K562 (cell line): Measurements from ENCODE around the gene FANCC. TPM values are rescaled to one million over a fixed set of nuclear protein-coding genes. Genes with fewer than 3 reads are reported as not detected.

ENCODE experiments used
- ATAC-seq: fragments of 200-7000 bp; cut with Tn5 transposase; 3 replicates; pipeline ENCODE4 v1.9.1; 2020; ENCODE audit warnings: moderate library complexity
- BruUV-seq: library from RNA; stranded (reverse); fragments of 400-500 nt; replicated peaks from 2 replicates; lab custom pipeline; 2021; lab: Mats Ljungman, UMichigan
- CTCF ChIA-PET: fragments of 300-600 bp; formaldehyde crosslinking; extraction: SDS; loops from one replicate; lab custom pipeline; 2021; ENCODE audit warnings: low intra/inter-chr PET ratio; lab: Yijun Ruan, JAX
- POLR2A ChIA-PET: fragments of 300-600, 350-650 bp; sonication (Branson Sonifier 250); formaldehyde crosslinking; extraction: SDS; loops from one replicate; lab custom pipeline; 2021; ENCODE audit warnings: antibody characterized with exemption, inconsistent platforms; lab: Yijun Ruan, JAX
- DNase-seq, 4 experiments: peaks; one replicate each; pipeline versions ENCODE4 v3.0.0 to v3.0.0-alpha.2; 2011 to 2018; ENCODE audit warnings: low spot score in 3 of 4, mixed read lengths in 3 of 4; ENCODE audit errors: extremely low read depth in 1 of 4
- FAIRE-seq: peaks from 2 replicates; lab custom pipeline; 2011; peaks lifted over from hg19 to GRCh38; lab: Jason Lieb, UNC
- H2AFZ ChIP-seq: 2 replicates; pipeline ENCODE4 v1.6.0; 2011; ENCODE audit warnings: low read depth, low read length, control low read depth, inconsistent platforms
- H3K27ac ChIP-seq: fragments of 200-600 bp; 3 replicates; pipeline ENCODE4 v1.8.0; 2011; ENCODE audit warnings: low read depth, mild to moderate bottlenecking, control low read depth, inconsistent platforms, low read length, moderate library complexity, mixed read lengths; ENCODE audit errors: extremely low read depth
- H3K27me3 ChIP-seq, 2 experiments: fragments of 300-600 bp in 1 of 2; 2 replicates in 1 of 2; 3 replicates in 1 of 2; pipeline versions ENCODE4 v1.6.0 to v1.8.0; 2011; ENCODE audit warnings: inconsistent platforms in 2 of 2, low read length in 2 of 2, mild to moderate bottlenecking in 1 of 2, mixed read lengths in 1 of 2, moderate library complexity in 1 of 2; ENCODE audit not compliant: control insufficient read depth in 2 of 2, insufficient read depth in 2 of 2
- H3K36me3 ChIP-seq: fragments of 300-600 bp; 3 replicates; pipeline ENCODE4 v1.8.0; 2011; ENCODE audit warnings: mild to moderate bottlenecking, low read length, inconsistent platforms; ENCODE audit not compliant: control insufficient read depth, insufficient read depth
- H3K4me1 ChIP-seq, 2 experiments: fragments of 200-600 bp in 1 of 2; replicated peaks in 1 of 2; 2 replicates in 1 of 2; 3 replicates in 1 of 2; pipeline versions ENCODE4 v1.5.1 to v1.8.0; 2011; ENCODE audit warnings: inconsistent platforms in 2 of 2, low read length in 2 of 2, mild to moderate bottlenecking in 1 of 2, mixed read lengths in 1 of 2, moderate library complexity in 1 of 2; ENCODE audit not compliant: control insufficient read depth in 2 of 2, insufficient read depth in 2 of 2
- H3K4me2 ChIP-seq: 2 replicates; pipeline ENCODE4 v1.6.1; 2011; ENCODE audit warnings: low read length, control low read depth, inconsistent platforms, mixed read lengths; ENCODE audit not compliant: insufficient read depth
- H3K4me3 ChIP-seq: fragments of 200-600 bp; sonication (generic), shearing (Covaris generic); 2 replicates; pipeline ENCODE4 v1.5.1; 2016; ENCODE audit warnings: control low read depth, inconsistent platforms
- H3K79me2 ChIP-seq: fragments of 200-600 bp; 3 replicates; pipeline ENCODE4 v1.8.0; 2011; ENCODE audit warnings: low read length, inconsistent platforms; ENCODE audit not compliant: control insufficient read depth, insufficient read depth
- H3K9ac ChIP-seq, 2 experiments: 2 replicates each; pipeline versions ENCODE4 v1.6.0 to v1.6.1; 2011; ENCODE audit warnings: low read depth in 2 of 2, low read length in 2 of 2, control low read depth in 1 of 2, inconsistent platforms in 1 of 2, mild to moderate bottlenecking in 1 of 2, mixed read lengths in 1 of 2; ENCODE audit not compliant: insufficient read depth in 1 of 2
- H3K9me1 ChIP-seq: one replicate; pipeline ENCODE4 v1.6.0; 2011; ENCODE audit warnings: inconsistent platforms, mild to moderate bottlenecking, low read length, moderate library complexity; ENCODE audit not compliant: control insufficient read depth, insufficient read depth
- H3K9me3 ChIP-seq: replicated peaks from 2 replicates; pipeline ENCODE4 v1.5.1; 2011; ENCODE audit warnings: low read depth, low read length, inconsistent platforms; ENCODE audit not compliant: control insufficient read depth, insufficient read depth
- H4K20me1 ChIP-seq: replicated peaks from 2 replicates; pipeline ENCODE4 v1.6.1; 2011; ENCODE audit warnings: low read length, inconsistent platforms, mixed read lengths; ENCODE audit not compliant: control insufficient read depth, insufficient read depth
- HNRNPLL ChIP-seq: fragments of 200-400 bp; formaldehyde crosslinking; IDR thresholded peaks from 2 replicates; pipeline ENCODE4 v1.6.1; 2017; ENCODE audit warnings: low read length, low read depth, mild to moderate bottlenecking; ENCODE audit not compliant: poor library complexity, severe bottlenecking
- NCOA6 ChIP-seq: fragments of 450-650 bp; IDR thresholded peaks from 2 replicates; pipeline ENCODE4 v1.6.1; 2017; ENCODE audit warnings: mild to moderate bottlenecking
- RBFOX2 ChIP-seq: fragments of 200-400 bp; formaldehyde crosslinking; IDR thresholded peaks from 2 replicates; pipeline ENCODE4 v1.6.1; 2017; ENCODE audit warnings: low read depth, mild to moderate bottlenecking, low read length, moderate library complexity
- XRCC3 ChIP-seq: fragments of 450-650 bp; IDR thresholded peaks from 2 replicates; pipeline ENCODE4 v1.6.1; 2017; ENCODE audit warnings: mild to moderate bottlenecking, moderate library complexity
- ZFP36 ChIP-seq: fragments of 150-350 bp; IDR thresholded peaks from 2 replicates; pipeline ENCODE4 v1.6.1; 2018; ENCODE audit warnings: low read length, low read depth; ENCODE audit not compliant: partially characterized antibody
- WGBS: fragments of 100-300 bp; shearing (Covaris generic); methylation state at CpG from one replicate; pipeline ENCODE4 v1.1.6; 2016; ENCODE audit warnings: low coverage, mixed read lengths; ENCODE audit not compliant: insufficient coverage; ENCODE audit errors: missing lambda C conversion rate; 5-methylcytosine and 5-hydroxymethylcytosine counted together
- in situ Hi-C: fragments of 300-500 bp; cut with MboI; formaldehyde crosslinking; loops from 4 replicates; pipeline ENCODE4 v1.15.0; 2018; ENCODE audit warnings: inconsistent platforms, mixed read lengths
- intact Hi-C: fragments of 100-400 bp; cut with micrococcal nuclease; formaldehyde crosslinking; loops from 2 replicates; pipeline ENCODE4 v1.14.2; 2022
- polyA plus RNA-seq, 8 experiments: library from polyadenylated mRNA; depleted of rRNA in 4 of 8; stranded (reverse) in 5 of 8; unstranded in 3 of 8; fragments of >200 nt; fragmentation: Nextera tagmentation in 2 of 8; fragmentation: Illumina TruSeq in 1 of 8; extraction: Ambion mirVana in 2 of 8; extraction: Trizol in 1 of 8; gene quantifications; 2 replicates each; pipeline versions ENCODE4 v1.2.1 to v1.2.3, GENCODE V29; 2011 to 2014; ENCODE audit warnings: inconsistent platforms in 1 of 8, missing spikeins in 1 of 8
- total RNA-seq, 7 experiments: library from RNA; depleted of rRNA in 6 of 7; stranded (reverse); fragments of >200 nt in 6 of 7; fragmentation: Illumina TruSeq in 2 of 7; extraction: Trizol in 2 of 7; gene quantifications; 2 replicates each; pipeline versions ENCODE4 v1.2.1 to v1.2.3, GENCODE V29; 2011 to 2021; ENCODE audit warnings: low replicate concordance in 1 of 7
- TF ChIP-seq, protein P1 (sequence below), 2 experiments: fragments of 450-650 bp in 1 of 2; sonication (generic) in 1 of 2; formaldehyde crosslinking in 1 of 2; IDR thresholded peaks in 1 of 2; conservative IDR thresholded peaks in 1 of 2; 2 replicates each; pipeline versions ENCODE4 v1.6.1 to v1.8.1; 2016 to 2023; ENCODE audit warnings: mild to moderate bottlenecking in 2 of 2, moderate library complexity in 2 of 2, inconsistent platforms in 1 of 2, missing genetic modification reagents in 1 of 2
- TF ChIP-seq, protein P2 (sequence below), 2 experiments: fragments of 450-650 bp; IDR thresholded peaks; 2 replicates each; pipeline ENCODE4 v1.6.1; 2016; ENCODE audit warnings: mild to moderate bottlenecking in 2 of 2, borderline replicate concordance in 1 of 2, low read depth in 1 of 2, moderate library complexity in 1 of 2

The FANCC gene
- total and polyA plus RNA-seq, 9 of the 15 experiments (the other 6 are each of a cell fraction or from before 2014, with no cell fraction given): 4.6 to 18.4 (median 14.2) TPM

GRCh38 chr9:95133325-95133705, 184.2 kb downstream of the FANCC start:
- Histone ChIP-seq H3K27ac (no peak overlapping the region), H3K4me1 (no peaks in the 10 kb centered on the region), H4K20me1 (no peaks in the 10 kb centered on the region)
- TF ChIP-seq, protein P1, sequence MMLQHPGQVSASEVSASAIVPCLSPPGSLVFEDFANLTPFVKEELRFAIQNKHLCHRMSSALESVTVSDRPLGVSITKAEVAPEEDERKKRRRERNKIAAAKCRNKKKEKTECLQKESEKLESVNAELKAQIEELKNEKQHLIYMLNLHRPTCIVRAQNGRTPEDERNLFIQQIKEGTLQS (IDR thresholded peaks at IDR 0.05): no peak
- TF ChIP-seq, protein P1 (CRISPR knock-in tag; conservative IDR thresholded peaks at IDR 0.05): no peak
- TF ChIP-seq RBFOX2 (no peak), ZFP36 (no peak), HNRNPLL (no peak), XRCC3 (no peak), NCOA6 (no peak)
- TF ChIP-seq, protein P2, sequence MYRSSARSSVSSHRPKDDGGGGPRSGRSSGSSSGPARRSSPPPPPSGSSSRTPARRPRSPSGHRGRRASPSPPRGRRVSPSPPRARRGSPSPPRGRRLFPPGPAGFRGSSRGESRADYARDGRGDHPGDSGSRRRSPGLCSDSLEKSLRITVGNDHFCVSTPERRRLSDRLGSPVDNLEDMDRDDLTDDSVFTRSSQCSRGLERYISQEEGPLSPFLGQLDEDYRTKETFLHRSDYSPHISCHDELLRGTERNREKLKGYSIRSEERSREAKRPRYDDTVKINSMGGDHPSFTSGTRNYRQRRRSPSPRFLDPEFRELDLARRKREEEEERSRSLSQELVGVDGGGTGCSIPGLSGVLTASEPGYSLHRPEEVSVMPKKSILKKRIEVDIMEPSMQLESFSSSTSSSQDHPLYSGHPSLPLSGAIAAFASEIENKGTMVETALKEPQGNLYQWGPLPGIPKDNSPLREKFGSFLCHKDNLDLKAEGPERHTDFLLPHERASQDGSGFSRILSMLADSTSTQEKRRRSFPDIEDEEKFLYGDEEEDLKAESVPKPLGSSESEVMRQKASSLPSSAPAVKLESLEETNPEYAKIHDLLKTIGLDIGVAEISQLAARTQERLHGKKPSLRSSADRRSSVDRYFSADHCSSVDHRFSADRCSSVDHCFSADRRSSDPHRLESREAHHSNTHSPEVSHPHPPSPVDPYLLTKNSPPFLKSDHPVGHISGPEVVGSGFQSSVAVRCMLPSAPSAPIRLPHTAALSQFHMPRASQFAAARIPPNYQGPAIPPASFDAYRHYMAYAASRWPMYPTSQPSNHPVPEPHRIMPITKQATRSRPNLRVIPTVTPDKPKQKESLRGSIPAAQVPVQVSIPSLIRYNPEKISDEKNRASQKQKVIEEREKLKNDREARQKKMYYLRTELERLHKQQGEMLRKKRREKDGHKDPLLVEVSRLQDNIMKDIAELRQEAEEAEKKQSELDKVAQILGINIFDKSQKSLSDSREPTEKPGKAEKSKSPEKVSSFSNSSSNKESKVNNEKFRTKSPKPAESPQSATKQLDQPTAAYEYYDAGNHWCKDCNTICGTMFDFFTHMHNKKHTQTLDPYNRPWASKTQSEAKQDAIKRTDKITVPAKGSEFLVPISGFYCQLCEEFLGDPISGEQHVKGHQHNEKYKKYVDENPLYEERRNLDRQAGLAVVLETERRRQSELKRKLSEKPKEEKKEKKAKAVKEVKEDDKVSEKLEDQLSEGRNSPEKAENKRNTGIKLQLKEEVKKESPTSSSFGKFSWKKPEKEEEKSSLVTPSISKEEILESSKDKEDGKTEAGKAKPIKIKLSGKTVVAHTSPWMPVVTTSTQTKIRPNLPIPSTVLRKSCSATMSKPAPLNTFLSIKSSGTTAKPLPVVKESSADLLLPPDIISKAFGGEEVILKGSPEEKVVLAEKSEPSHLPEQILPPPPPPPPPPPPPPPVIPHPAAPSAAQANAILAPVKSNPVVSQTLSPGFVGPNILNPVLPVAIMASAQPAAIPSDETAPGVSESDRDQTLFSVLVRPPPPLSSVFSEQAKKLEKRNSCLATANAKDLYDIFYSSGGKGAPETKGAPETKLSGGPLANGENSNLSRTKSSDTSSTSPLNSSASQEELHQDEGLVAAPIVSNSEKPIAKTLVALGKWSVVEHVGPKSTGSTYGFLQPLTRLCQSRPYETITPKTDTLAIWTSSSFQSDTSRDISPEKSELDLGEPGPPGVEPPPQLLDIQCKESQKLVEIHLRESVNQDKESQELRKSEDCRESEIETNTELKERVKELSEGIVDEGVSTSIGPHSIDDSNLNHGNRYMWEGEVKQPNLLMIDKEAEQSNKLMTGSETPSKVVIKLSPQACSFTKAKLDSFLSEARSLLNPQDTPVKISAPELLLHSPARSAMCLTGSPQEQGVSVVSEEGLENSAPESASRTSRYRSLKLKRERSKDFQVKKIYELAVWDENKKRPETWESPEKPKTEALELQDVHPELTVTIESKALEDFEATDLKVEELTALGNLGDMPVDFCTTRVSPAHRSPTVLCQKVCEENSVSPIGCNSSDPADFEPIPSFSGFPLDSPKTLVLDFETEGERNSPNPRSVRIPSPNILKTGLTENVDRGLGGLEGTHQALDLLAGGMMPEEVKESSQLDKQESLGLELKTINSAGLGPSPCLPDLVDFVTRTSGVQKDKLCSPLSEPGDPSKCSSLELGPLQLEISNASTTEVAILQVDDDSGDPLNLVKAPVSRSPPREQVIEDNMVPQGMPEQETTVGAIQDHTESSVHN (IDR thresholded peaks at IDR 0.05; ENCODE audit: borderline replicate concordance in 1 of 2, low read depth in 1 of 2): no peak
- TF ChIP-seq, all 486 proteins: peak for 0
- DNase-seq: no peak
- Histone ChIP-seq H3K27me3 (no peaks in the 10 kb centered on the region), H3K36me3 (no peaks in the 10 kb centered on the region), H2AFZ (no peak overlapping the region), H3K79me2 (no peaks in the 10 kb centered on the region), H3K9me3 (no peaks in the 10 kb centered on the region), H3K4me2 (no peak overlapping the region), H3K9me1 (no peaks in the 10 kb centered on the region), H3K9ac (no peak overlapping the region), H3K4me3 (no peak overlapping the region)
- in situ Hi-C loops: no loop called here
- POLR2A ChIA-PET: no interaction called here
- CTCF ChIA-PET: no interaction called here
- 80% methylated on average over 4 of the region's 4 CpGs for WGBS
- ATAC-seq: no peak
- FAIRE-seq: no peak
- BruUV-seq: no TSS peak
- intact Hi-C loops: loop anchor here (5.0 kb wide), 1 partner anchor 134 kb away; no protein-coding TSS in a partner anchor
